NCI-H1417 treated with DMSO at 0.1 percent for 48 hours (cell line): ENCODE results near the gene UNC5C.

ENCODE experiments used
- DNase-seq: peaks from one replicate; lab custom pipeline; 2025; lab: John Stamatoyannopoulos, UW

Gene UNC5C

GRCh38 chr4:95546866-95547714 is 1.7 kb downstream of the UNC5C start:
- DNase-seq = no peak

GRCh38 chr4:95546221-95546620 is 2.6 kb downstream of the UNC5C start:
- DNase-seq = no peak

GRCh38 chr4:95545546-95545945 is 3.2 kb downstream of the UNC5C start:
- DNase-seq = no peak

- no peak for DNase-seq
Measured at GRCh38 chr4:95544113-95545103, 4.4 kb downstream of the UNC5C start.

GRCh38 chr4:95541889-95542607 is 6.7 kb downstream of the UNC5C start:
- no peak for DNase-seq

GRCh38 chr4:95541094-95541493 is 7.7 kb downstream of the UNC5C start:
- DNase-seq = no peak

- no peak for DNase-seq
Measured at GRCh38 chr4:95540227-95540626, 8.5 kb downstream of the UNC5C start.

- DNase-seq = no peak
Measured at GRCh38 chr4:95539106-95539505, 9.7 kb downstream of the UNC5C start.

- DNase-seq = no peak
Measured at GRCh38 chr4:95537863-95538488, 10.8 kb downstream of the UNC5C start.

- no peak for DNase-seq
Measured at GRCh38 chr4:95537191-95537590, 11.6 kb downstream of the UNC5C start.

- no peak for DNase-seq
Measured at GRCh38 chr4:95536650-95537049, 12.1 kb downstream of the UNC5C start.

- DNase-seq = no peak
Measured at GRCh38 chr4:95535180-95535579, 13.6 kb downstream of the UNC5C start.

GRCh38 chr4:95534032-95534431 is 14.7 kb downstream of the UNC5C start:
- DNase-seq = no peak

GRCh38 chr4:95533254-95533653 is 15.5 kb downstream of the UNC5C start:
- DNase-seq = no peak

GRCh38 chr4:95532305-95532704 is 16.5 kb downstream of the UNC5C start:
- DNase-seq = no peak

- DNase-seq = peak; percentile 60
Measured at GRCh38 chr4:95531141-95531540, 17.6 kb downstream of the UNC5C start.

GRCh38 chr4:95529946-95530345 is 18.8 kb downstream of the UNC5C start:
- DNase-seq = no peak

- DNase-seq = no peak
Measured at GRCh38 chr4:95528388-95528948, 20.3 kb downstream of the UNC5C start.

GRCh38 chr4:95526075-95526474 is 22.7 kb downstream of the UNC5C start:
- DNase-seq = no peak

- no peak for DNase-seq
Measured at GRCh38 chr4:95524729-95525128, 24.0 kb downstream of the UNC5C start.

- no peak for DNase-seq
Measured at GRCh38 chr4:95524184-95524583, 24.6 kb downstream of the UNC5C start.
